Limb (tissue), 2 donors: ENCODE results near the gene KCNK16.

Experiments used
- DNase-seq, 2 donors: peaks; one replicate each; pipeline ENCODE4 v3.0.0-alpha.2; 2016; ENCODE audit errors: extremely low spot score in 2 of 2

KCNK16 gene

DNA sequence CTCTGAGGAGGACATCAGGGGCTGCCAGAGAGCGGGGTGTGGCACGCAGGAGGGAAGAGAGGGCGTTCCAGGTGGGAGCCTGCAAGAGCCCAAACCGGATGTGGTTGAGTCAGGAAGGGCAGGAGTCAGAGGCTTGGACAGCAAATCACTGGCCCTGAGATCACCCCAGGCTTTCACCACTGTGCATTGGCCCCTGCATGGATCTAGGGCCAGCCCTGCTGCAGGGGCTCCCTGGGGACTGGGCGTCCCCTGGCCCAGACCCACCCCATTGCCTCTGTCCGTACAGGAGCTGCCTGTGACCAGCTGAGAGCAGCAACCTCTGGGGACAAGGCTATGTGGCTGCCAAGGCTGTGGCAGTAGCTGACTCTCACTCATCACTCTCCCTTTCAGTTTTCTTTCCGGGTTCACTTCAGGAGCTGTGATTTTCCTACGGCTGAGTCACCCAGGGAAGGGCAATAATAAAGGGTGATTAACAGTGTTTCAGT is 42.2 kb downstream of the KCNK16 start:
- no peak for DNase-seq

GRCh38 chr6:39279539-39279938 is 43.0 kb downstream of the KCNK16 start:
- DNase-seq, result no peak

DNA sequence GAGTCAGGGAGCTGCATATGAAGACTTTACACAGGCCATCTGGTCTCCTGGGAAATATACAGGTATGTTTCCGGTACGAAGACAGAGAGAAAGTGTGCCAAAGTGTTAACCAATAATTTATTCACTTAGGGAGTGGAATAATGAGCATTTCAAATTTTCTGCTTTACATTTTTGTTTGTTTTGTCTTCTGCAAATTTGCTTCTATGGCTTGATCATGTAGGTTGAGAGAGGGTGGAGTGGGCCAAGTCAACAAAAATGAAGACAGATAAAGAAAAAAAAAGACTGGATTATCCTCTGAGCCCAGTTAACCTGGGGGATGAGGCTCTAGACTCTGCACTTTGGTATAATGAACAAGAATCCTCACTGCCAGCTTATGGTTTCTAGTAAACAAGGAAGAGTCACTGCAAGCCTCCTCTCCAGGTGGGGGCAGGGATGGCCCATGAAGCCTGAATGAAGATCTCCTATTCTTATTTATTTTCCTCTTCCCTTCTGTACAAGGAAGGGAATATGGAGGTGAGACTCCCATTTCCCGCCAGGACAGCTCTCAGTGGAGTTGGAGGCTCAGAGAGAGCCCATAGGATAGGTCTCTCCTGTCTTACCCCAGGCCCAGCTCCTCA is 46.0 kb downstream of the KCNK16 start:
- DNase-seq, result no peak

- DNase-seq, result no peak
These were observed 47.6 kb downstream of the KCNK16 start for GRCh38 chr6:39274903-39275302.

DNA sequence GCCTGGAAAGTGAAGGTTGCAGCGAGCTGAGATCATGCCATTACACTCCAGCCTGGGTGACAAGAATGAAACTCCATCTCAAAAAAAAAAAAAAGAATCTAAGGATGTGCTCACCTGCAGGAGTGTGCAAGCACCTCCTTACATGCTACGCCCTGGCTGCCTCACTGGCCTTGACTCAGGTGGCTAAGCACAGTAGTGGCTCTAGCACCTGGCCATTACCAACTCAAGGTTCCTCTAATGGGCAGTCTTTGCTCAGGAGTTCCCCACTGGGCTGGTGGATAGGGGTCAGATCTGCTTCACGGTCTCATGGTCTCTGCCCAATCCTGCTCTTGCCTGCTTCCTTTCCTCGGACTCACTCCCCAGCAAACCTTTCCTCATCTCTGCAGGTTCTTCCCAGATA is 48.0 kb downstream of the KCNK16 start:
- no peak for DNase-seq

GRCh38 chr6:39273406-39273821 is 49.1 kb downstream of the KCNK16 start:
- no peak for DNase-seq

- no peak for DNase-seq
These were observed 52.5 kb downstream of the KCNK16 start for GRCh38 chr6:39269961-39270360.

GRCh38 chr6:39268721-39269120 is 53.8 kb downstream of the KCNK16 start:
- DNase-seq, result no peak

GRCh38 chr6:39268171-39268570 is 54.3 kb downstream of the KCNK16 start:
- no peak for DNase-seq

DNA sequence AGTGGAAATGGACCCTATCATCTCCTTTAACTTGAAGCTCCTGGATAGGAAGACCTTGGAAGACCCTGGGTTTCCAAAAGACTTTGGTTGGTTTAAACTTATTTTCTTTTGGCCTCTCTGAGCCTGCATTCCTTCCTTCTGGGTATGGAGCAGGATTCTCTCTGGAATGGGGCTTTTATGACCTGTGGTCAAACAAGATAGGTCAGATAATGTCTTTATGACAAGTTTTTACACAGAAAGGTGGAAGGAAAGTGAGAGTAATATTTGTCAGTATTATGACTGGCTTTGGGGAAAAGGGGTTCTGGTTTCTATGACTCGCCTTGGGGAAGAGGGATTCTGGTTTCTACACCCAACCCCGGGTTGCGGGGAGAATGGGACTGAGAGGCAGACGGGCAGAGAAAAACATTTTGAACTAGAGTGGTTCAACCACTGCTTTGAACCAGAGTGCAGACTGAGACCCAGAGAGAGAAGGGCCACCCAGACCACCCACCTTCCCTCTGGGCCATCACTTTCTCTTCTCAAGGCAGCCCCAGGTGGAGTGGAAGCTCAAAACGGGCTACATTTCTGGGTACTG is 55.6 kb downstream of the KCNK16 start:
- DNase-seq, result no peak

- DNase-seq, result no peak
These were observed 56.1 kb downstream of the KCNK16 start for GRCh38 chr6:39266375-39266774.
